Measurements from ENCODE around the gene NAXE.
A peak's percentile ranks its signal among the peaks of the same experiment; 100 is the strongest.

DNA sequence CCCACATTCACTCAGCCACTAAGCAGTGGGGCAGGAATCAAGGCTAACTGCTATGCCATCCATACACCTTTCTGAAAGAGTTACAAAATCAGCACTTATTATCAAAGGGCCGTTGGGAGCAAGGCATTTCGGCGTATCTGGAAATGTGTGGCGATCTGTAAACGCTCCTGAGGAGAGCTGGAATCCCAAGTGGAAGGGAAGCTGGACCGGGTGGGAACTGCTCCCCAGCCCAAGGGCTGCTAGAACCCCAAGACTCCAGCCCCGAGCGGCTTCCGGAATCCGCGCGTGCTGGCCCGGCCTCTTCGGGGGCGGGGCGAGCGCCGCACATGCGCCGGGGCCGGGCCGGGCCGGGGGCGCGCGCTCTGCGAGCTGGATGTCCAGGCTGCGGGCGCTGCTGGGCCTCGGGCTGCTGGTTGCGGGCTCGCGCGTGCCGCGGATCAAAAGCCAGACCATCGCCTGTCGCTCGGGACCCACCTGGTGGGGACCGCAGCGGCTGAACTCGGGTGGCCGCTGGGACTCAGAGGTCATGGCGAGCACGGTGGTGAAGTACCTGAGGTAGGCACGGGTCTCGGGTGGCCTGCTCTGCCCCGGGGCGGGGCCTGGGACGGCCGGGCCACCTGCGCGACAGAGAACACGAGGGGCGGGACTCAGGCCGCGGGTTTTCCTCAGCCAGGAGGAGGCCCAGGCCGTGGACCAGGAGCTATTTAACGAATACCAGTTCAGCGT lies at the start of gene NAXE:
- TF ChIP-seq RNF2 (conservative IDR thresholded peaks at IDR 0.05; ENCODE audit: low read depth) (no peak), POLR2A (IDR thresholded peaks at IDR 0.05; ENCODE audit: insufficient read depth in 1 of 2, low read depth in 2 of 2, low read length in 2 of 2) (peak; percentile 88 to 94), CREB1 (IDR thresholded peaks at IDR 0.05) (no peak), CREB1 (CRISPR knock-in tag; IDR thresholded peaks at IDR 0.05) (no peak)

Data from HepG2 (cell line).